Glutamatergic neuron (in vitro differentiated cells): ENCODE data around the gene NAE1. TPM values are rescaled to one million over a fixed set of nuclear protein-coding genes. Genes with fewer than 3 reads are reported as not detected.

Experiments used
- DNase-seq: peaks from one replicate; pipeline ENCODE4 v3.0.0; 2022
- H3K27ac Mint-ChIP-seq: one replicate; pipeline ENCODE4 v1.8.0; 2020; ENCODE audit warnings: mild to moderate bottlenecking, mixed read lengths, inconsistent platforms; ENCODE audit not compliant: unreplicated experiment
- H3K27me3 Mint-ChIP-seq: one replicate; pipeline ENCODE4 v1.8.0; 2020; ENCODE audit warnings: mild to moderate bottlenecking, moderate library complexity, mixed read lengths, inconsistent platforms; ENCODE audit not compliant: unreplicated experiment
- H3K36me3 Mint-ChIP-seq: one replicate; pipeline ENCODE4 v1.8.0; 2020; ENCODE audit warnings: mild to moderate bottlenecking, mixed read lengths, inconsistent platforms; ENCODE audit not compliant: unreplicated experiment
- H3K4me1 Mint-ChIP-seq: one replicate; pipeline ENCODE4 v1.8.0; 2020; ENCODE audit warnings: mild to moderate bottlenecking, low read depth, mixed read lengths, inconsistent platforms; ENCODE audit not compliant: unreplicated experiment
- H3K4me3 Mint-ChIP-seq: one replicate; pipeline ENCODE4 v1.8.0; 2020; ENCODE audit warnings: mild to moderate bottlenecking, mixed read lengths, inconsistent platforms; ENCODE audit not compliant: unreplicated experiment
- H3K9me3 Mint-ChIP-seq: one replicate; pipeline ENCODE4 v1.8.0; 2020; ENCODE audit warnings: mild to moderate bottlenecking, moderate library complexity, mixed read lengths, inconsistent platforms; ENCODE audit not compliant: unreplicated experiment
- total RNA-seq: library from RNA; stranded (reverse); fragmentation: NEBNext Ultra II Directional; extraction: Animal tissue kit (Norgen Biotek cat#: 25700); gene quantifications from one replicate; pipeline ENCODE4 v1.2.1, GENCODE V29; 2021; ENCODE audit not compliant: unreplicated experiment
- TF ChIP-seq, protein P1 (sequence below): fragments of 200-600 bp; sonication (generic); IDR thresholded peaks from one replicate; pipeline ENCODE4 v1.5.0; 2021; ENCODE audit not compliant: partially characterized antibody, unreplicated experiment

The NAE1 gene
- total RNA-seq, 1 donor from 2014 or later, result 125 TPM

GRCh38 chr16:66834746-66835145, 4.0 kb upstream of the NAE1 start:
- Mint-ChIP-seq H3K4me1 (no peaks in the 10 kb centered on the region), H3K9me3 (no peaks in the 10 kb centered on the region), H3K27me3 (peaks cover 5% of the 10 kb centered on the region), H3K36me3 (peaks cover 8% of the 10 kb centered on the region), H3K27ac (no peak overlapping the region), H3K4me3 (no peak overlapping the region)
- TF ChIP-seq, protein P1, sequence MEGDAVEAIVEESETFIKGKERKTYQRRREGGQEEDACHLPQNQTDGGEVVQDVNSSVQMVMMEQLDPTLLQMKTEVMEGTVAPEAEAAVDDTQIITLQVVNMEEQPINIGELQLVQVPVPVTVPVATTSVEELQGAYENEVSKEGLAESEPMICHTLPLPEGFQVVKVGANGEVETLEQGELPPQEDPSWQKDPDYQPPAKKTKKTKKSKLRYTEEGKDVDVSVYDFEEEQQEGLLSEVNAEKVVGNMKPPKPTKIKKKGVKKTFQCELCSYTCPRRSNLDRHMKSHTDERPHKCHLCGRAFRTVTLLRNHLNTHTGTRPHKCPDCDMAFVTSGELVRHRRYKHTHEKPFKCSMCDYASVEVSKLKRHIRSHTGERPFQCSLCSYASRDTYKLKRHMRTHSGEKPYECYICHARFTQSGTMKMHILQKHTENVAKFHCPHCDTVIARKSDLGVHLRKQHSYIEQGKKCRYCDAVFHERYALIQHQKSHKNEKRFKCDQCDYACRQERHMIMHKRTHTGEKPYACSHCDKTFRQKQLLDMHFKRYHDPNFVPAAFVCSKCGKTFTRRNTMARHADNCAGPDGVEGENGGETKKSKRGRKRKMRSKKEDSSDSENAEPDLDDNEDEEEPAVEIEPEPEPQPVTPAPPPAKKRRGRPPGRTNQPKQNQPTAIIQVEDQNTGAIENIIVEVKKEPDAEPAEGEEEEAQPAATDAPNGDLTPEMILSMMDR, result no peak
- DNase-seq, result no peak

GRCh38 chr16:66832661-66833305, 2.0 kb upstream of the NAE1 start:
- Mint-ChIP-seq H3K36me3 (no peaks in the 10 kb centered on the region), H3K27me3 (peaks cover 4% of the 10 kb centered on the region), H3K4me3 (no peak overlapping the region), H3K27ac (no peak overlapping the region), H3K9me3 (peaks cover 7% of the 10 kb centered on the region), H3K4me1 (peaks cover 9% of the 10 kb centered on the region)
- TF ChIP-seq, protein P1, result no peak
- DNase-seq, result no peak

DNA sequence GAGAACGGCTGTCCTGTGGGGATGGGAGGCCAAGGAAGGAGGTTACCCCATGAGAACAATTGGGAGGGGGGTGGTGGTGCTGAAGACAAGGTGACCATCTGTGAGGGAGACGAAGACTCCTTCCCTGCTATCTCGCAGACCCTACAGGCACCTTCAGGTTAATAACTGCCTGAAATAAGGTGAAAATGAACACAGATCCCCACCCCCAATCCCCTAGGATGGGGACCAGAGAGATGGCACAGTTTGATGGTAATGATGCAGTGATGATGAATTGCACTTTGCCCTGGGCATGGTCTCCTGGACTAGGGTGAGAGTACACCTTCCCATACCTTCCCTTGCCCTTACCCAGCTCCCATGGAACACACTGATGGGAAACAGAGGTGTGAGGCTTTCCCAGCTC, 1.4 kb upstream of the NAE1 start:
- H3K4me3 Mint-ChIP-seq, result no peak overlapping the region
- no peaks in the 10 kb centered on the region for H3K36me3 Mint-ChIP-seq
- no peak overlapping the region for H3K27ac Mint-ChIP-seq
- H3K9me3 Mint-ChIP-seq, result peaks cover 7% of the 10 kb centered on the region
- peaks cover 4% of the 10 kb centered on the region for H3K27me3 Mint-ChIP-seq
- no peak for DNase-seq
- TF ChIP-seq, protein P1, result no peak
- peaks cover 11% of the 10 kb centered on the region for H3K4me1 Mint-ChIP-seq

DNA sequence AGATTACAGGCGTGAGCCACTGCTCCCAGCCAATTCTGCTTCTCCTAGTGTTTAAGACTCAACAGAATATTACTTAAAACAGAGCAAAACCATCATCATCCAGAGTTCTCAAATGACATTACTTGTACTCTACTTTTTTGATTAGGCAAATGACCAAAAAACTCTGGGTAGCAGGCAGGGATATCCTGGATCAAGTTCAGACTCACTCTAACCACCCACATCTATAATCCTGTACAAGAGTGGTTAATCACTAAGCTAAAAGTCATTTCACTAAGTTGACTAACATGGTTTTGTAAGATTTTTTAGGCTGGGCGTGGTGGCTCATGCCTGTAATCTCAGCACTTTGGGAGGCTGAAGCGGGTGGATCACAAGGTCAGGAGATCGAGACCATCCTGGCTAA, 6.8 kb downstream of the NAE1 start:
- no peak for DNase-seq
- H3K4me1 Mint-ChIP-seq, result peaks cover 13% of the 10 kb centered on the region
- H3K4me3 Mint-ChIP-seq, result no peak overlapping the region
- TF ChIP-seq, protein P1, result no peak
- no peaks in the 10 kb centered on the region for H3K36me3 Mint-ChIP-seq
- H3K27ac Mint-ChIP-seq, result no peak overlapping the region
- H3K9me3 Mint-ChIP-seq, result peaks cover 4% of the 10 kb centered on the region
- H3K27me3 Mint-ChIP-seq, result peaks cover 2% of the 10 kb centered on the region

- TF ChIP-seq, protein P1, result no peak
- Mint-ChIP-seq H3K9me3 (no peaks in the 10 kb centered on the region), H3K4me3 (no peak overlapping the region), H3K27ac (no peak overlapping the region), H3K36me3 (no peaks in the 10 kb centered on the region), H3K4me1 (no peaks in the 10 kb centered on the region), H3K27me3 (no peaks in the 10 kb centered on the region)
- DNase-seq, result no peak
These were observed 16.0 kb downstream of the NAE1 start for GRCh38 chr16:66814734-66815133.
